GM20431 (cell line): Measurements from ENCODE around the gene MAP1B.
"Not testable (repeated sequence)": the region's sequence is repeated elsewhere in the genome, so short reads cannot be mapped to it uniquely, and the experiment has no call there.

Experiments used
- in situ Hi-C: fragments of 300-500 bp; cut with MseI, MboI; formaldehyde crosslinking; loops from one replicate; pipeline ENCODE4 v1.15.0; 2020; ENCODE audit warnings: low sequenced_read_pairs; ENCODE audit not compliant: unreplicated experiment

MAP1B gene

DNA sequence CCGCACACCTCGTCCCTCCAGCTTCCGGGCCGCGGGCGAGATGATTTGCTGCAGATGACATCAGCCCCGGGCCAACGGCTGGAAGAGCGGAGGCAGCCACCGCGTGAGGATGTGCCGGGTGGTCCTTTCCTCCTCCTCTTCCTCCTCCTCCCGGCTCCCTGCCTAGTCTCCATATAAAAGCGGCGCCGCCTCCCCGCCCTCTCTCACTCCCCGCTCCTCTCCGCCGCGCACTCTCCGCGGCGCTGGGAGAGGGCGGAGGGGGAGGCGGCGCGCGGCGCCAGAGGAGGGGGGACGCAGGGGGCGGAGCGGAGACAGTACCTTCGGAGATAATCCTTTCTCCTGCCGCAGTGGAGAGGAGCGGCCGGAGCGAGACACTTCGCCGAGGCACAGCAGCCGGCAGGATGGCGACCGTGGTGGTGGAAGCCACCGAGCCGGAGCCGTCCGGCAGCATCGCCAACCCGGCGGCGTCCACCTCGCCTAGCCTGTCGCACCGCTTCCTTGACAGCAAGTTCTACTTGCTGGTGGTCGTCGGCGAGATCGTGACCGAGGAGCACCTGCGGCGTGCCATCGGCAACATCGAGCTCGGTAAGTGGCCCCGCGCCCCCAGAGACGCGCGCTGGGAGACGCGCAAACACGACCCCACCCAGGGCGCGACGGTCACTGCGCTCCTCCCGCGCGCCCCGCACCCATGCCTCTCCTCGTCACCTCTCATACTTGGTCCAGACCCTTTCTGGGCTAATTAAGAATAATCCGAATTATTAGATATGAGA, at the start of gene MAP1B:
MAP1B (plus strand) TSS at position 345 of the 770 bp plus-strand sequence; CDS start at position 402, 57 bp downstream.
- in situ Hi-C loops = no loop called here

DNA sequence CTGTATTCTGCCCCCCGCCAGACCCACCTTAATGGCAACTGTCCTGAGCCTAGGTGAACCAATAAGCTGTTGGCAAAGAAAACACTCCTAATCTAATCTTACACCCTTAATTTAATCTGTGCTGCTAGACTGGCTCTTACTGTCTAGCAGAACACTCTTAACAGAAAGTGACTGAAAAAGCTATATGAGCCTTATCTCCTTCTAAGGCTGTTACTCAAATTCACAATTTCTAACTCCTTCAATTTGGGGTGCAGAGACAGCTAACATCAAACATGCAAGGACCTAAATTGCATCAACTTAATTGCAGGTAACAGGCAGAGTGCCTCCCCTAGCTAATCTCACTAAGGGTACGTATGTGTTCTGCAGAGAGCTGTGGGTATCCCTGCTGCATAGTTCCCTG, 49.5 kb upstream of the MAP1B start:
- in situ Hi-C loops = no loop called here

DNA sequence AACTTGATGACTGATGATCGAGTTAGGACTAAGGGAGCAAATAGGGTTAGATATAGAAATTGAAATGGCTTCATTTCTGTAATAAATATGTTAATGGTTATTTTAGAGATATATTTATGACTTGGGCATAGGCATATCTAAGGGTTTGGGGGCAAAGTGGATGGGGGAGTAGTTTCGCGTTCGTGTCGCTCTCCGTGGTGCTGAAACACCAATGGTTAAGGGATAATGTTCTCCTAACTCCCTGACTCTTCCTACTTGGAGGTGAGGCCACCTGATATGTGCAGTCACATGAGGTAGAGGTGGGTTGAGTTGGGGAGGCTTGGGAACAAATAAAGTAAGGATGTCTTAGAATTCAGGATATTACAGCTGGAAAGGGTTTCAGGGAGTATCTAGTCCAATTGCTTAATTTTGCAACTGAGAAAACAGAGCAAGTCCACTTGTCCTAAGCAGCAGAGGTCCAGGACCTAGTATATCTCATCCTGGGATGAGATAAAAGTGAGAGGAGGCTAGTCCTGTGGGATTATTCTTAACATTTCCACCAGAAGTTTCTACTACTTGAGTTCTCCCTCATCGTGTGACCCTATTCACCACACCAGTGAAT, 44.0 kb upstream of the MAP1B start:
- in situ Hi-C loops = no loop called here

DNA sequence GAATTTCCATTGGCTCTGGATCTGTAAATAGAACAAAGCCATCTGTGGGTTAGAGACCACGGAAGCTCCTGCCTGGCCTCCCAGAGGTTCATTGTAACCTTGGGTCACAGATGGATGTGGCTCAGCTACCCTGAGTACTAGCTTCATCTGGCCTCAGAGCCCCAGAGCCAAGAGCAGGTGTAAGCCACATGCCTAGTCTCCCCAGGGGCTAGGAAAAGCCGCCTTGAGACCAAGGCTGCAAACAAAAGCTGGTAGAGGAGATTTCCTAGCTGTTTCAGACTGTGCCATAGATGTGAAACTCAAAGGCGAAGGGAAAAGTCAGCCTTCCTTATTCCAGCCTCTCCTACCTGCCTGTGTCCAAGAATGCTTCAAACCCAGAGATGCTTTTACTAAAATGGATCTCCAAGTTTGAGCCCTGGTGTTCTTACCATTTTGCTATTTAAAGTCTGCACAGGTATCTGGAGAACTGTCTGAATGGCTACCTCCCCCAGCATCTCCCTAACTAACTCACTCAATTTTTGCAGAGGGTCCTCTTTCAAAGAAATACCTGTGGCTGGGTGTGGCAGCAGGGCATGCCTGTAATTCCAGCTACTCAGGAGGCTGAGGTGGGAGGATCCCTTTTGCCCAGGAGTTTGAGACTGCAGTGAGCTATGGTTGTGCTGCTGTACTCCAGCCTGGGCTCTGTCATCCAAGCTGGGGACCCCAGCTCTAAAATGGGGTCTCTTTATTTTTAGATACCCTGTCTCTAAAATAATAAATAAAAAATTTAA, 42.3 kb upstream of the MAP1B start:
- in situ Hi-C loops = no loop called here

DNA sequence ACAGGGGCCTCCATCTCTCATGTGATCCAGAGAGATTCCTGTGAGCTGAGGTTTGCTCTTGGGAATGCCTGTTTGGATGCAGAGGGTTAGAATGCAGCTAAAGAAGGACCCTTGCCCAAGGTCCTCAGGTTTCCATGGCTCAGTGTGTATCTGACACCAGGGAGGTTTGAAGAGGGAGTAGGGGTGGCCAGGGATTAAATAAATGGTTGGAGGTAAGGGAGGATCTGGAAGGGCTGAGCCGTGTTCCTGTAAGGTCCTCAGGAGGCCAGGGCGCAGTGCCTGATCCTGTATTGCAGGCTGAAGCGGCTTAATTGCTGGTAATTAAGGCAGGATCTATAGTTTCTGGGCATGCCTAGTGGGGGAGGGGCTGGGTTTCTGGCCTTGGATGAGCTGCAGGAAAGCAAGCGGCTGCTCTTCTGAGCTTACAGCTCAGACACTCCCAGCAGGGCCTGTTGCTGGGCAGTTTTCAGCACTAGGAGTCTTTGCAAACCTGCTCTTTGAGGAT, 41.5 kb upstream of the MAP1B start:
- in situ Hi-C loops = no loop called here

DNA sequence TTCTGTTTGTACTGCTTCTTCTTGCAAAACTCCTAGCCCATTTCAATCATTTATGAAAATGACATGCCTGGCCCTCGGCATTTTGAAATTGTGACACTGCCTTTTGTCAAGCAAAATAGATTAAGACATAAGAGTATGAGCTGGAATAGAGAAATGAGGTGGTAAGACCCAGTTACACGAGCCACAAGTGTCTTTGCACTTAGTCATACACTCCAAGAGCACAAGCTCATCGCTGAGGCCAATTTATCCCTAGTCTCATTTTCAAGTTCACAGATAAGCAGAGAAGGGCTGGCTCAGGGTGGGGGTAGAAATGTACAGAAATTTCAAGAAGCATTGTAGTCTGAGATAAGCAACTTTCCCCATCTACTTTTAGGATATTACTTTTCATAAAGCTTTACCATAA, 40.6 kb upstream of the MAP1B start:
- in situ Hi-C loops = no loop called here

DNA sequence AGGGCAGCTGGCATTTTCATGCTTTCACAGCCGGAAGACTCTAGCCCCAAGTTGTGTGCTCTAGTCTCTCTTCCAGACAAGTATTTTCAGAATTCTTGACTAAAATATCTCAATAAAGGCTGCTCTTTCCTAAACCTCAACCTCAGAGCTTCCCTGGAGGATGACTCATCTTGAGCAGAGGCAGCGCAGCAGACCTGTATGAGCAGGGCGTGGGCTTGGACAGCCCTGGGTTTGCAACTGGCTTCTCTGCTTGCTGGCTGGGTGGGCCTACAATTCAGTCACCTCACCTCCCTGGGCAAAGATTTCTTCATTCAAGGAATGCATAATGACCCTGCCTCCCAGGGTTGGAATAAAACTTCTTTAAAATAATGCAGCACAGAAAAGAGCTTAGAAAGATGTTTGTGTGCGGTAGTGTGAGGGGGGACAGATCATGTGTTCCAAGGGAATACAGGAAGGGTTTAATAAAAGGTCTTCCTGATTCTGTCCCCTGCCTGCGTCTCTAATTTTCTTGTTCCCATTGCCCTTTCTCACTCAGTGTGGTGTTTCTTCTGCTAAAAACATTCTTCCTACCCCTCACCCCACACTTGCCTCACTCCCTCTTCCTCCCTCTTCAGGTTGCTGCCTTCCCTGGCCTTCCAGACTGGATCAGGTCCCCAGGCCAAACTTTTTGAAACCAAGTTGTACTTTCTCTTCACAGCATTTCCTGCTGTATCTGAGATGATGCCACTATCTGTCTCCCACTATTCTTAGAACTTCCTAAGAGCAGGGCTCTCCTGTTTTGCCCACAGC, 39.4 kb upstream of the MAP1B start:
- in situ Hi-C loops = no loop called here

DNA sequence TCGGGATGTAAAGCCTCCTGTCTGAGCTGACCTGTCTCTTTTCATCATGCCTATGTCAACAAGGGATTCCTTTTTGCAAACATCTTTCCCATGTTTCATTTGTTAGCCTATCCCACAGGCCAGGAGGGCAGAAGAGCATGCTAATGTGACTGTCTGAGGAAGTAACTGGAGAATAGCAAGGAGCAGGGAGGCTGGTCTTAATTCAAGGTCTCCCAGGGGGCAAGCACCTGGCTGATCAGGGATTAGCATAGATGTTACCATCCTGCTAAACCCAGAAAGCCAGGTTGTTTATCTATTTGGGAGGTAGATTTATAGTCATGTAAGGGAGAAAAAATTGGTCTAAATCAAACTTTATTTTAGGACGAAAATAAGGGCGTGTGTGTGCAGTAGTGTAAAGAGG, 36.7 kb upstream of the MAP1B start:
- in situ Hi-C loops = no loop called here

DNA sequence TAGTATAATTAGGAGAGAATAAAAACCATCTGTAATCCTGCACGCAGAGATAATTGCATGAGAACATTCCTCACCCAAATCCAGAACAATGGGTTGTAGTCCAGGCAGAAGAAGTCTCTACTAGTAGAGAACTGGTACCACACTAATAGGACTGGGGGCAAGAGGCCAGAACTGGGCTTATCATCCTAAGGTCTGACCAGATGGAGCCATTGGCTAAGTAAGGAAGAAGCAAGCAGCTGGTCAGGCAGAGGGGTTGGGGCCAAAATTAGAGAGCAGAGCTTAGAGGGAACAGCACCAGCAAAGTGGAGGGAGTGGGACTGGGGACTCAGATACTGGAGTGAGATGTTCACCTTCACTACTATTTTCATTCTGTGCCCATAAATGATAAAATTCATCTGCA, 35.4 kb upstream of the MAP1B start:
- in situ Hi-C loops = no loop called here

DNA sequence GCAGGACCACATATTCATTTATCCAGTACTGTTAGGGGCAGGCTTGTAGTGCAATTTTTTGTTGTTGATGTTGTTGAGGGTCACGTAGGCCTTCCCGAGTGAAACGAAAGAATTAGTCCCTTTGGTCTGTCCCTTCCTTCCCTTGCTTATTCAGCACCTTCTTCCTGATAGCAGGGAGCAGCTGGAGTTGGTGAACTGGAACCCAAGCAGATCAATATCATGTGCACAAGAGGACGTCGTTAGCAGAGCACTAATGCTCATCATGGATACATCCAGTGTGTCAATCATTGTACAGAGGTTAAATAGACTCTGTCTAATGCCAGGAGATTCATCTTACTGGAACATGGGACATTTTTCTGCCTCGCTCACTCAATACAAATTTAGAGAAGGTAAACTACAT, 33.0 kb upstream of the MAP1B start:
- in situ Hi-C loops = no loop called here

DNA sequence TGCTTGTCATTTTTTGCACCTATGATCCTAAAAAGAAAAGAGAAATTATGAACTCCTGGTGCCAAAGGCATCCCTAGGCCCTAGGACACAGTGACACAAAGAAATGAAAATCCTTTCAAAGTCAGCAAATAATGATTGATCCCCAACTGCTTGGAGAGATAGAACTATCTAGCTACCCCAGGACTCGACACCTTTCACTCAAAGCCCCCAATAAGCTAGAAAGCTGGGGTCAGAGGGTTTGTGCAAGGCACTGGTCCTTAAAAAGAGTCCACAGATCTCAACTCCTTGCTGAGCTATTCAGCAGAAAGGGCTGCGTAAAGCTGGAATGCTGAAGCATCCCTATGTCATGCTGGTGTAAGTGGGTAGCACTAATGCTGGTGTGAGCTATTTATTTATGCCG, 31.8 kb upstream of the MAP1B start:
- in situ Hi-C loops = no loop called here

DNA sequence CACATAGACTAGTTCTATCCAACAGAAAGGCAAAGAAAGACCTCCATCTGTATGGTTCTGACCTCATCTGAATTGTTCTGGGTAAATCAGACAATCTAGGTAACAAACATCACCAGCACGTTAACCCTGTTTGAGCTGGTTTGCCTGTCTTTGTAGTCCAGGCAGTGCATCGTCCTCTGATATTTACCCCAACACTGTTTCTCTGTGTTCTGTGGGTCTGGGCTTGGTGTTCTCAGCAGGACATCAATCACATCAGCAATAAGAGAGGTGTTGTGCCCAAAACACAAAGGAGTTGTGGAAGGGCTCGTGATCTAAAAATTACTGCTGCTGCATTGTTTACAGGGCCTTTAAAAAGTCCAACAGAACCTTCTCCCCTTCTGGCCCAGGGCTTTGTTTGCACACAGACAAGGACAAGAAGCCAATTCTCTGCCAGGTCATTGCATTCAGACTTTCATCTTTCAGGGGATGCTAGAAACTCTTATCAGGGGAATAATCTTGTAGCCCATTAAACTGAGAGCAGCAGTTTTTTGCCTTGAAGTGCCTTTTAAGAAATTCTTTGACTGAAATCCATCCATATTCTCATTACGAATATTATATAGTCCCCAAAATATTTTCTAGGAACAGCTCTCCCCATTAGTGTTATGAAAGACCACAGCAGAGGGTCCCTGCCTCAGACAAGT, 30.5 kb upstream of the MAP1B start:
- in situ Hi-C loops = no loop called here

DNA sequence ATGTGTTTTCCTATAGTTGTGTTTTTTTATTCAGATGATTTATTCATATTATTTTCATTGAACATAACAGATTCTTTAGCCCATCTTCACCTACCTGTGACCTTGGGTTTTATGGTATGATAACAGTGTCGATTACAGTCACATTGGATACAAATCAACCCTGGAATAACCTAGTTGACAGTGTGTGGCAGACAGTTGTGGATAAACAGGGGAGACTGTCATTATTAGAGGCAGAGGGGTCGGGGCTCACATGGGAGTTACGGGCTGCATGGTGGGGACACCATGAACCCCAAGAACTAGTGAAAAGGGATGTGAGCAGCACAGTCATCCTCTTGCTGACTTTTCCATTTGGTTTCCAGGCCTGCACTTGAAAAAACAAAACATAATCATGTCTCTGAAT, 29.9 kb upstream of the MAP1B start:
- in situ Hi-C loops = no loop called here

DNA sequence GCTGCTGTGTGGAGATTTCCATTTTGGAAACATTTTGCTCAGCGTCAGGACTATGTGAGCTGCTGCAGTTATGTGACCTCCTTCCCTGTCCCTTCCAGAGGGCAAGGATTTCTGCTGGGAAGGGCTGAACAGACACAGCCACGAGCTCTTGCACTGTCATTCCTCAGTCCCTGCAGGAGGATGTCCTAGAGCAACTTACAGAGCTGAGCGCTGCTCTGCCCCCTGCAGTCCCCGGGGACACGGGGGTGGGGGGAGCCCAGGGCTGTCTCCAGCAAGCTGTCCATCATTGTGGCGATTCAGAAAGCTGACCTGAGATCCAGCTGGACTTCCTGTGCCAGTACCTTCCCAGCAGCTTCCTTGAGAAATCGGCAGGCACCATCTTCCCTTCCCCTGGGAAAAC, 28.0 kb upstream of the MAP1B start:
- in situ Hi-C loops = no loop called here

DNA sequence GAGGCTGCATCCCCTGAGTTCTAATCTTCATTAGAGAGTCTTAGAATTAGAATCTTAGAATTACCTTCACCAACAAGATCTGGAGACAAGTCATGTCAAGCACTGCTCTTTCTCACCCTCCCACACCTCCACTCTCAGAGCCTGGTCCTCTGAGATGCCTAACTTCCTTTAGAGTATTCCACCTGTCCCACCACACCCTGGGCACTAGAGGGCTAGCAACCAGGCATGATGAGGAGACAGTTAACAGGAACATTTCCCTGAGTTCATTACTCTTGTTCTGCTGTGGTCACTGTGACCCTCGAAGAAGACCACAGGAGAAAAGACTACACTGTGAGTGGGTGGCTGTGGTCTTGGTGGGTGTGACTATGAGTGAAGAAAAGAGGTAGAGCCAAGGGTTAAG, 25.2 kb upstream of the MAP1B start:
- in situ Hi-C loops = no loop called here

DNA sequence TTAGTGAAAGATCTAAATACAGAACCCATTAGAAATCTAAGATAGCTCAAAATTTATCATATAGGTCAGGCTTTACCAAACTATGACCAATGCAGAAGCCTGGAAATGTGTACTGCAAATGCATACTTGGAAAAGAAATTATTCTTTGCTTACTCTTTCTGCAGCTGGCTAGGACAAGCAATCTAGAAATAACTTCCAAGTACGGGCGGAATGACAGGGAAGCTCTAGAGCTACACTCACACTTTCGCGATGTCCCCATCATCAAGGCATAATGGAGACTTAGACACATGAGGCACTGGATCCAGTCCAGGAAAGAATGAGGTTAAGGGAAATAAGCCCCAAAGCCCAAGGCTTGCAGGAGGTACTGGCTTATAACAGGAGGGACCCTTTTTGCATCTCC, 22.4 kb upstream of the MAP1B start:
- in situ Hi-C loops = no loop called here

DNA sequence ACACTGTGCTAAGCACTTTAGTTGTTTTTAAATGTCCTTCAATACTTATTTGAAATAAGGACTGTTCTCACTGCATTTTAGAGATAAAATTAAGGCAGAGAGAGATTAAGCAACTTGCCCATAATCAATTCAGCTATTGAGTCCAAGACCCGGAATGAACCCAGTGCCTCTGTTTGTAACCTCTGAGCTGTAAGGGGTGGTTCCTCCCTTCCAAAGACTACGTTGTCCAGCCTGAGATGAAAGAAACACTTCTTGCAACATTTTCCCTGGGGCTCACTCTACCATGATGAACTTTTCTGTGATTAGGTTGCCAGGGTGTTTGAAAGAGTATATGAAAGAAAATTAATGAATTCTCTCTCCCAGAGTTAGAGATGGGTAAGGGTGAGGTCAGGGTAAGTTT, 22.0 kb upstream of the MAP1B start:
- in situ Hi-C loops = no loop called here

DNA sequence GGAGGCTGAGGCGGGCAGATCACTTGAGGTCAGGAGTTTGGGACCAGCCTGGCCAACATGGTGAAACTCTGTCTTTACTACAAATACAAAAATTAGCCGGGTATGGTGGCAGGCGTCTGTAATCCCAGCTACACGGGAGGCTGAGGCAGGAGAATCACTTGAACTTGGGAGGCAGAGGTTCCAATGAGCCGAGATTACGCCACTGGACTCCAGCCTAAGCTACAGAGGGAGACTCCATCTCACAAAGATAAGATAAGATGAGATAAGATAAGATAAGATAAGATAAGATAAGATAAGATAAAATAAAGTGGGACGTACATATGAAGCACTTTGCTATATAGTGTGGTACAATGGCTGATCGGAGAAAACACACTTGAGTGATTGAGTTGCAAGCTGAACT, 17.6 kb upstream of the MAP1B start:
- in situ Hi-C loops = not testable (repeated sequence)

DNA sequence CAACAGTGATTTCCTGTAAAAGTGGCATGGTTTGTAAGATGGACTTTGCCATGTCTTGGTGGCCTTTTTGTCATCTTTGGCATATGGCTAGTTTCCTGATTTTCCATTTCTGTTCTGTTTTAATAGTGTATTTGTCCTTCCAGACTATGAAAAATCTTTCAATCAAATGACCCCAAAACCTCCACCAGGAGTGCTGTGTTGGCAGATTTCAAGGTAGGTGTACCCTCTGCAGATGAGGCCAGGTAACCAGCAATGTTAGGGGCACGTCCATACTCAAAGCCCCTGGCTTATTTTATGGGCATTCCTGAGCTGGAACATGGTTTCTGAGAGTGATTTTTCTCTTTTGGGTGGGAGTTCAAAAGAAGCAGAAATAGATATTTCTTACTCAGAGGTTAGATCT, 15.2 kb upstream of the MAP1B start:
- in situ Hi-C loops = no loop called here

DNA sequence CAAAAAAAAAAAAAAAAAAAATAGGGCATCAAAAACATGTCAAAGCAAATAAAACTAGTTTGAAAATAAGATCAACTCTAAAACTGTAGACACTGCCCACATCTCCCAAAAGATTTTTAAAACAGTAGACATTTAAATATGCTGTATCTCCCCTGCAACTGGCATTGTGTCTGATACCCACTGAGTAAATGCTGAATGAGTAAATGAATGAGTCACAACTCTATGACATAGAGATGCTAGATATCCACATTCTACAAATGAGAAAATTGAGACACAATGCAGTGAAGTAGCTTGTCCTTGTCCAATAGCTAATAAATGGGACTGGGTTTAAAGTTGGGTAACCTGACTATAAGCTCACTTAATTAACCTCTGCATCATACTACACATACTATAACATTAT, 14.1 kb upstream of the MAP1B start:
- in situ Hi-C loops = no loop called here
